Astrocyte (in vitro differentiated cells and primary cell): ENCODE results near the gene FKBP7.

Experiments
- CTCF ChIP-seq: IDR thresholded peaks from 2 replicates; pipeline ENCODE4 v1.5.1; 2011; ENCODE audit warnings: low read depth, mild to moderate bottlenecking, inconsistent platforms, low read length, moderate library complexity; ENCODE audit not compliant: insufficient read depth
- EZH2 ChIP-seq: IDR thresholded peaks from 2 replicates; pipeline ENCODE4 v1.6.1; 2012; ENCODE audit warnings: mild to moderate bottlenecking, low read length, inconsistent platforms; ENCODE audit not compliant: insufficient read depth

GRCh38 chr2:178502751-178503150 lies 24.4 kb upstream of the FKBP7 start:
- TF ChIP-seq CTCF (no peak), EZH2 (no peak)
